ENCODE measurements around the gene NFS1.

Gene NFS1

GRCh38 chr20:35669221-35669620, 29.9 kb downstream of the NFS1 start:
- FAIRE-seq: no peak

DNA sequence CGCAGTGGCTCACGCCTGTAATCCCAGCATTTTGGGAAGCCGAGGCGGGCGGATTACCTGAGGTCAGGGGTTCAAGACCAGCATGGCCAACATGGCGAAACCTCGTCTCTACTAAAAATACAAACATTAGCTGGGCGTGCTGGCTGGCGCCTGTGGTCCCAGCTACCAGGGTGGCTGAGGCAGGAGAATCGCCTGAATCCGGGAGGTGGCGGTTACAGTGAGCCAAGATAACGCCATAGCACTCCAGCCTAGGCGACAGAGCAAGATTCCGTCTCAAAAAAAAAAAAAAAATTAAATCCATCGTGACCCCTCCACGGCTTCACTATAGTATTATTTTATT, 33.2 kb downstream of the NFS1 start:
- no peak for FAIRE-seq

DNA sequence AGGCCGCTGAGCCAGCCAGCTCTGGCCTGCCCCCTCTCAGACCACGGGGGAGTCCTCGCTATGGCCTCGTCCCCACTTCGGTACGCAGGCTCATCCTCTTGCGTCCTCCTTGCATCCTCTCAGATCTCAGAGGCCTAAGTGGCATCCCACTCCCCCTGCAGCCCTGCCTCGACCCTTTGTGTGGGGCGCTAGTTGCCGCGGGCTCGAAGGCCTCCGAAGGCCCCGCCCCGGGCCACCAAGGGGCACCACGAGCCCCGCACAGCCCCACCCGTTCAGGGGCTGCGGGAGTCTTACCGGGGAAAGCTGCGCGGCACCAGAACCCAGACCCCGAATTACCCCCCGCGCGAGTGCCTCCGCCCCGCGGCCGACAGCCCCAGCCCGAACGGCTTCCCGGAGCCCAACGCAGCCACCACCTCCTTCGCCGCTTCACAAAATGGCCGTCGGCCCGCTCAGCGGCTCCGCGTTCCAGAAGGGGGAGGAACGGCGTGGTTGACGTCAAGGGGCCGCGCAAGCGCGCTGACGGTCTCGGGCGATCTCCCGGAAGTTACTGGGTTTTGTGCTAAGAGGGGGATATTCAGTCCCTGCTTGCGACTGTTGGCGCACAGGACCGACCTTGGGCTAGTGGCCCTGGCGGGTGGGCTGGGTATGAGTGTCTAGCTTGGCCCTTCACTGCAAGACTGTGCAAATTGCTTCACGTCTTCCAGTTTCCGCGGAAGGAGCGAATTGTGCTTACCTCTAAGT, 34.5 kb downstream of the NFS1 start, which contains the start of the genes CPNE1 and RBM12:
CPNE1 (minus strand) TSS at position 435 of the 741 bp plus-strand sequence. CDS start 31,977 bp downstream, outside the sequence.
RBM12 (minus strand) TSS at position 435 of the 741 bp plus-strand sequence. CDS start 9,578 bp downstream, outside the sequence.
- no peak for FAIRE-seq

GRCh38 chr20:35663516-35664465, 35.4 kb downstream of the NFS1 start:
- no peak for FAIRE-seq

DNA sequence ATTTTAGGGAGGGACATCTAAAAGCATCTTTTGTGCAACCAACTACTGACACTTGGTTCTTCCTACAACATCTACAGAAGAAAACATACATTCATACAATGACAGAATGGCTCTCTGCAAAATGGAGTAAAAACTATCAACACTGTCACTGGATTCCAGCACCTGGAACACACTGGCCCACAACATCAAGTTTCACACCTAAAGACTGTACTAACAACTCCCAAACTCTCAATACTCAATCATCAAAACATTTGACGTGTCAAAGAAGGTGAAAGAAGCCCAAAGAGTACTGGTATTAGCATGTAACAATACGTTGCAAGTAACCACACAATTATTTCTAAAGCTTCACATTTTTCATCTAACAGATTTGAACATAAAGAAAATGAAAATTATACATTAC, 36.6 kb downstream of the NFS1 start:
- FAIRE-seq: no peak

- FAIRE-seq: no peak
Measured at GRCh38 chr20:35661908-35662307, 37.2 kb downstream of the NFS1 start.

DNA sequence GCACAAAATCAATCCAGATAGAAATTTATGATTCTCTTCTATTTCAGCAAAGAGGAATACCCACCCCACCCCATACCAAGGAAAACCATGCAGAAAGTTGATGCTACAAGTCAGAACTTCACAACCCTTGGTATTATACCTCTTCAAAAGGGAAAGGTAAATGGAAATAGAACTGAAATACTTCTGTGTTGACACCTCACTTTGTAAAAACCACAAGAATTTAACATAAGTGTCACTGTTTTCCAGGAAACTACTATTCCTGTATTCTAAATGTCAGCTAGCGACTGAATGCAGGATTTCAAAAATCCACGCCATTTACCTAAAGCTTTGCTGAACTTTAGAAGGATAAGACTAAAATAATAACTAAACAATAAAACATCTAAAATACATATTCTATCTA, 38.1 kb downstream of the NFS1 start:
- no peak for FAIRE-seq

DNA sequence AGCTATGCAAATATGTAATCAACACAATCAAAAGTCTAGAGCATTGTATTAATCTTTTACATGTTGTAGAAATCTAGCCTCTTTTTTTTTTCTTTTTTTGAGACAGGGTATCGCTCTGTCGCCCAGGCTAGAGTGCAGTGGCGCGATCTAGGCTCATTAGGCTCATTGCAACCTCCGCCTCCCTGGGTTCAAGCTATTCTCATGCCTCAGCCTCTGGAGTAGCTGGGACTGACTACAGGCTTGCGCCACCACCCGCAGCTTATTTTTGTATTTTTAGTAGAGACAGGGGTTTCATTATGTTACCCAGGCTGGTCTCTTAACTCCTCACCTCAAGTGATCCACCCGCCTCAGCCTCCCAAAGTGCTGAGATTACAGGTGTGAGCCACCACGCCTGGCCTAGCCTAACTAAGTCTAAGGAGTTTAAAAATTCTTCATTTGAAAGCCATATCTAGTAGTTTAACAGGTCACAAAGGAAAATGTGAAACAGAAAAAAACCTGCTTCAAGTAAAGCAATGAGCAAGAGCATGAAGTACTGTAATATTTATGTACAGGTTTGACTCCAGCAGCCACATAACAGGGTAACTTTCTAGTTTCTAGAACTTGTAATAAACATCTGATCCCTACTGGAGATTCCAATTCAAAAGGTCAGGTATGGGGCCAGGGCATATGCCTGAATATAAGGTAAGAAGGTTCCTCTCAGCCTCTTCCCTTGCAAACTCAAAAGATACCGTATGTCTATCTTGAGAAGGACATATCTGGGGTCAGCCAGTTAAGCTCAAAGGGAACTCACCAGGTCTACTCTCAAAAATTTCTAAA, 38.8 kb downstream of the NFS1 start:
- FAIRE-seq: no peak

- FAIRE-seq: no peak
Measured at GRCh38 chr20:35657271-35657670, 41.9 kb downstream of the NFS1 start.

DNA sequence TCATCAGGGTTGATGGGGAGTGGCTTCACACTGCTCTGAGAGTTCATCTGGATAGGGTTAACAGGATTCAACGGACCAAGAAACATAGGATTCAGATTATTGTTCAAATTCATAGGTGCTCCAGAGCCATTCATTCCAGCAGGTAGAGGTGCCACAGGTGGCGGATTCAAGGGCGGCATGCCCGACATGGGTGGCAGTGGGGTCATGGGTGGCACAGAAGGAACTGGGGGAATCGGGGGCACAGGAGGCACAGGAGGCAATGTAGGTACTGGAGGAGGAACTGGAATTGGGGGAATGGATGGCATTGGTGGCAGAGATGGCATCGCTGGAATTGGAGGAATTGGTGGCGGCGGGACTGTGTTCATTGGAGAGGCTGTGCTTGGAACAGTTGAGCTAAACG, 44.7 kb downstream of the NFS1 start:
- no peak for FAIRE-seq

DNA sequence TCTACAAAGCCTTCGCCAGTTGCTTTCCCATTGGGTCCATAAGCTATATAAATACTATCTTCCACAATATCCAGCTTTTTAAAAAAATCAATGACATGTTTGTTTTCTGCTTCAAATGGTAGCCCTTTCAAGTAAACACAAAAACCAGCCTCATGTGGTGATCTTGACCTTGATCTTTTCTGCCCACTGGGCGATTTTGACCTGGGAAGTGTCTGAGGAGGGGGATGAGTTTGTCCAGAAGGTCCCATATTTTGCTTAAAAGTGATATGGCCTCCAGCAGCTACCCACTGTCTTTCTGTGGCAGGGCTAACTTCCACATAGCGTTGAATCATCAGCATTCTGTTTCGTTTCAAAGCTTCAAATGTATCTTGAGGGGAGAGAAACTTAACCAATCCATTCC, 45.3 kb downstream of the NFS1 start:
- no peak for FAIRE-seq

DNA sequence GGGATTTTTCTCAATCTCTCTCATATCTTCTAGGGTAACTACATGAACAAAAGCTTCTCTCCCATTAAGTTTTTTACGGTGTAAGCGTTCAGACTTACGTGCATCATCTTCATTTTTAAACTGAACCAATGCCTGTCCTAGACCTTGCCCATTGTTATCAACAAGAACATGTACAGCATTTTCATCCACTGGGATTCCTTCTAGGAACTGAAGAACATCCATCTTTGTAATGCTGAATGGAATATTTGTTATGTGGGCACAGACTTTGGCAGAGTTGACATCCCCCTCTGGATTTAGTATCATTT, 45.8 kb downstream of the NFS1 start:
- FAIRE-seq: no peak

DNA sequence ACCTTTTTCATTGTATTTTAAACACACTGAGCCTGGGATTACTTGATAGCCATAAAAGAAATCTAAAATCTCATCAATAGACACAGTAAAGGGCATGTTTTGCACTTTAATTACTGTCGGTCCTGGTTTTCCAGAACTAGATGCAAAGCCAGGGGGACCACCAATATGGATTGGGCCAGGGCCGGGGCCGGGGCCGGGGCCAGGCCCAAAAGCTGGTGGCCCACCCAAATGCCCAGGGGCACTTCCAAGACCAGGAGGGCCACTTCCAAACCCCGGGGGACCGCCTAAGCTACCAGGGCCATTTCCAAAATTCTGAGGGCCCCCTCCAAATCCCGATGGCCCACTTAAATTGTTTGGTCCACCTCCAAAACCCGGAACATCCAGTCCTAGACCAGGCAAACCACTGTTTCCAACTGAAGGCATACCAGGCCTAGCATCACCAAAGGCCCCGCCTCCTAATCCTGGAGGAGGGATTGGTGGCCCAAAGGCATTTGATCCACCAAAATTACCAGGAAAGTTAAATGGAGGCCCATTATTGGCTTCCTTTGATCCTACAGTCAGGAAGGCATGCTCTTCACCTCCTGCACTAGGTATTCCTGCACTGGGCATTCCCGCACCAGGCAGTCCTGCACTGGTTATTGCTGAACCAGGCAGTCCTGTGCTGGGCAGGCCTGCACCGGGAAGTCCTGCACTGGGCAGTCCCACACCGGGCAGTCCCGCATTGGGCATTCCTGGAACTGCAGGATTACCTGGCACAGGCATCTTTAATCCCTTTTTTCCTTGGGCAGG, 46.3 kb downstream of the NFS1 start:
- FAIRE-seq: no peak

DNA sequence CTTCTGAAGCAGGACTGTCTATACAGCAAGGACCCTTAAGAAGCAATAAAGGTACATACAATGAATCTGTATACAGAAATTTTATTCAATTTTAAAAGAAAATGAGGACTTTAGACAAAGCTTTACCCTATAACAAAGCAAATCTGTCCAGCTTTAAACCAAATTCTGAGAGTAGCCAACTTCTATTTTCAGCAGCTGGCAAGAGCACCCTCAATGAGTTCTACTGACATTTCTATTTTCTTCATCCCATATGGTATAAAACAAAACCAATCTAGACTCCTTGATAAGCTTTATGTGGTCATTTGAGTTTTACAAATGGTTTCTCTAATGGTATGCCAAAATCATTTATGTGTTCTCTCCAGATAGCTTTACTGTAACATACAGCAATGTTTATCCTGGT, 47.2 kb downstream of the NFS1 start:
- no peak for FAIRE-seq

GRCh38 chr20:35650632-35651031, 48.5 kb downstream of the NFS1 start:
- FAIRE-seq: no peak

GRCh38 chr20:35648836-35649235, 50.3 kb downstream of the NFS1 start:
- FAIRE-seq: no peak

- FAIRE-seq: no peak
Measured at GRCh38 chr20:35644806-35645205, 54.3 kb downstream of the NFS1 start.

DNA sequence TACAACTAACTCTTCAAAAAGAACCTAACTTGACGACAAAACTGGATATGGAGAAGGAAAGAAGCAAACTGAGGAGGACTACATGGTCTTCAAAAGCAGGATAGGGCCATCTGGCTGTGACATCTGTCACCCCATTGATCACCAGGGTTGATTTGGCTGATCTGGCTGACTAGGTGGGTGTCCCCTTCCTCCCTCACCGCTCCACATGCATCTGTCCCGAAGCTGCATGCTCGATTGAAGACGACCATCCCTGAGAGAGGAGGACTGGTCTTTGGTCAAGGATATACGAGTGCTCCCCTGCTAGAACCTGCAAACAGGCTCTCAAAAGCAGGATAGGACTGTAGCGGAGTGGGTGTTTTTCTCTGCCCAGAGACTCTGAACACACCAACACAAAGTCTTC, 56.1 kb downstream of the NFS1 start:
- FAIRE-seq: no peak

GRCh38 chr20:35641743-35642142, 57.4 kb downstream of the NFS1 start:
- no peak for FAIRE-seq

DNA sequence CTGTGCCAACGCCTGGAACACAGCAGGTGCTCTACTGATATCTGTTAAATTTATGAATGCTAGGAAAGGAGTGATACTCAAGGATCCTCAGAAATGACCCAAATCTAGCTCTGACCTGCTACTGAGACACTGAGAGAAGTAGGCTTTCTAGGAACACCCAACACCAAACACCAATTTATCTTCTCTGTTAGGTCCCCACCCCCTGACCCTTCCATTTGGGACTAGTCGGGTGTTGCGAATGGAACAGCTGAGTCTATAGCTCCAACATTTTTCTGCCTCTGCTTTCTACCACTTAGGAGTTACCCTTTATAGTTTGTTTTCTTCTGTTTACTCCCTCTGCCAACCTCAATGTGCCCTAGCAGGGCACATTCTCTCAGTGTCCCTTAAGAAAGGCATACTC, 58.4 kb downstream of the NFS1 start:
- no peak for FAIRE-seq

DNA sequence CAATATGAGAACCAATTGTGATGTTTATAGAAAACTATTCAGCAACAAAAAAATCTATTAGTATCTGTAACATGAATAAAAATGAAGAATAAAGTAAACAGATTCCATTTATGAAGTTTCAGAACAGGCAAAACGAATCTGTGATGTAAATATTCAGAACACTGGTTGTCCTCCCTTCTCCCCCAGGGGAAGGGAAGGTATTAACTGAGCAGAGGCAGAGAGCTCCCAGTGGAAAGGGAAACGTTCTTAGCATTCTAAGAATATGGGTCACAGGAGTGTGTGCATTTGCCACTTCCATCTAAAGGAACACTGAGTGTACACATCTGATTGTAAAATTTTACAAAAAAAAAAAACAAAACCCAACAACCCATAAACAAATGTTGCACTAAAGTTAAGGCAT, 60.4 kb downstream of the NFS1 start:
- FAIRE-seq: no peak

GRCh38 chr20:35637276-35637675, 61.9 kb downstream of the NFS1 start:
- no peak for FAIRE-seq
